ENCODE measurements around the gene NAPSA.
"Not testable (repeated sequence)": the region's sequence is repeated elsewhere in the genome, so short reads cannot be mapped to it uniquely, and the experiment has no call there.

Gene NAPSA

GRCh38 chr19:50365434-50366306 lies at the start of gene NAPSA:
TSS of gene NAPSA (minus strand) at chr19:50365639. CDS start at chr19:50365621, 18 bp downstream.
- FAIRE-seq (peak; percentile 88), DNase-seq (ENCODE audit: extremely low spot score, insufficient read length, low read depth) (no peak)

GRCh38 chr19:50413531-50413930 lies 48.1 kb upstream of the NAPSA start:
- no peak for DNase-seq (ENCODE audit: extremely low spot score, insufficient read length, low read depth)
- FAIRE-seq = no peak

- DNase-seq (ENCODE audit: extremely low spot score, insufficient read length, low read depth) (no peak), FAIRE-seq (no peak)
Observed at GRCh38 chr19:50413096-50413495, 47.7 kb upstream of the NAPSA start.

- no peak for FAIRE-seq
Observed at GRCh38 chr19:50412419-50412818, 47.0 kb upstream of the NAPSA start.

GRCh38 chr19:50410109-50410508 lies 44.7 kb upstream of the NAPSA start:
- FAIRE-seq = no peak
- DNase-seq (ENCODE audit: extremely low spot score, insufficient read length, low read depth) = no peak

More at GRCh38 chr19:50412419-50412818, 47.0 kb upstream of the NAPSA start:
- no peak for DNase-seq (ENCODE audit: extremely low spot score, insufficient read length, low read depth)

GRCh38 chr19:50409347-50409746 lies 43.9 kb upstream of the NAPSA start:
- DNase-seq (ENCODE audit: extremely low spot score, insufficient read length, low read depth) = no peak
- FAIRE-seq = no peak

- DNase-seq (ENCODE audit: extremely low spot score, insufficient read length, low read depth) = no peak
- FAIRE-seq = no peak
Observed at GRCh38 chr19:50406829-50407228, 41.4 kb upstream of the NAPSA start.

- FAIRE-seq (no peak), DNase-seq (ENCODE audit: extremely low spot score, insufficient read length, low read depth) (no peak)
Observed at GRCh38 chr19:50406156-50406820, 40.8 kb upstream of the NAPSA start.

GRCh38 chr19:50402544-50403301 lies 37.3 kb upstream of the NAPSA start:
- FAIRE-seq (no peak), DNase-seq (ENCODE audit: extremely low spot score, insufficient read length, low read depth) (no peak)

GRCh38 chr19:50401605-50402450 lies 36.4 kb upstream of the NAPSA start:
- FAIRE-seq = no peak
- DNase-seq (ENCODE audit: extremely low spot score, insufficient read length, low read depth) = no peak

- DNase-seq (ENCODE audit: extremely low spot score, insufficient read length, low read depth) (no peak), FAIRE-seq (no peak)
Observed at GRCh38 chr19:50399368-50399745, 33.9 kb upstream of the NAPSA start.

- no peak for FAIRE-seq
Observed at GRCh38 chr19:50398675-50399367, 33.4 kb upstream of the NAPSA start.

GRCh38 chr19:50394017-50394416 lies 28.6 kb upstream of the NAPSA start:
- DNase-seq (ENCODE audit: extremely low spot score, insufficient read length, low read depth) (no peak), FAIRE-seq (no peak)

More at GRCh38 chr19:50398675-50399367, 33.4 kb upstream of the NAPSA start:
- no peak for DNase-seq (ENCODE audit: extremely low spot score, insufficient read length, low read depth)

GRCh38 chr19:50393589-50393988 lies 28.1 kb upstream of the NAPSA start:
- no peak for DNase-seq (ENCODE audit: extremely low spot score, insufficient read length, low read depth)
- no peak for FAIRE-seq

GRCh38 chr19:50392759-50393158 lies 27.3 kb upstream of the NAPSA start:
- DNase-seq (ENCODE audit: extremely low spot score, insufficient read length, low read depth) (no peak), FAIRE-seq (no peak)

- not testable (repeated sequence) for FAIRE-seq; DNase-seq (ENCODE audit: extremely low spot score, insufficient read length, low read depth)
Observed at GRCh38 chr19:50390952-50391351, 25.5 kb upstream of the NAPSA start.

- FAIRE-seq = not testable (repeated sequence)
Observed at GRCh38 chr19:50390295-50390694, 24.9 kb upstream of the NAPSA start.

GRCh38 chr19:50387868-50388245 lies 22.4 kb upstream of the NAPSA start:
- no peak for DNase-seq (ENCODE audit: extremely low spot score, insufficient read length, low read depth)
- FAIRE-seq = no peak

More at GRCh38 chr19:50390295-50390694, 24.9 kb upstream of the NAPSA start:
- DNase-seq (ENCODE audit: extremely low spot score, insufficient read length, low read depth) = not testable (repeated sequence)

Measured in GM18507 (cell line).